Measurements from ENCODE around the gene ENTPD2. TPM values are rescaled to one million over a fixed set of nuclear protein-coding genes. Genes with fewer than 3 reads are reported as not detected.

ENTPD2 gene
- total RNA-seq, 2 experiments from 2014 or later = 0.16 TPM; not detected in 1

DNA sequence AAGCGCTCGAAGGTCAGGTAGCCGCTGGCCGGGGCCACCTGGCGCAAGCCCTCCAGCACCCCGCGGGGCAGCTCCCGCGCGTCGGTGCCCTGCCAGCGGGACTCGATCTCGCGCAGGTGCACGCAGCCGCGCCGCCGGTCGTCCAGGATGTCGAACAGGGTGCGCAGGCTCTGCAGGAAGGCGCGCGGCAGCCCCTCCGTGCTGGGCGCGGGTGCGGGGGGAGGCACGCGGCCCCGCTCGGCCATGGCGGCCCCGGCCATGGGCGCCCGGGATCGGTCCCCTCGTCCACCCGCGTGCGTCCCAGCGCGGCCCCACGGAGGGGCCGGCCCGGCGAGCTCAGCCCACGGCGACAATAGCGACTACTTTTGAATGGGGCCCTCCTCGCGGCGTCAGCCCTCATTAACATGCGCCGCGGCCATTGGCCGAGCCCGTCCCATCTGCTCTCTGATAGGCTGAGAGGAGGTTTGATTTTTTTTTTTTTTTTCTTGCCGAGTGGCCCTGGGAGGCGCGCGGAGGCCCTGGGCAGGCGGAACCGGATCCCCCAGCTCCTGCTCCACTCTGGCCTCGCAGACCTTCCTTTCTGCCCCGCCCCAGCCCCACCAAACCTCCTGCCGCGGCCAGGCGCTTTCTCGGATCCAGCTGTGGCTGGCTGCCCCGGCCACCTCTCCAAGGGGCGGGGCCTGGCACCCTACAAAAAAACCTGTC is 16.5 kb upstream of the ENTPD2 start, which contains the start of gene SAPCD2:
Gene SAPCD2, minus strand, starts transcription at position 357 of the 705 bp plus-strand sequence. Its CDS starts 97 bp downstream, at position 260.
- no peaks in the 10 kb centered on the region for H3K9me3 ChIP-seq (ENCODE audit: low read length)
- peaks cover 14% of the 10 kb centered on the region; the same call in 1 of the 2 replicates for H3K79me2 ChIP-seq (ENCODE audit: insufficient read depth, low read depth, low read length)
- no peak for TF ChIP-seq EZH2phosphoT487 (IDR thresholded peaks at IDR 0.05; ENCODE audit: borderline replicate concordance, low read depth, low read length)
- TF ChIP-seq, protein P1, sequence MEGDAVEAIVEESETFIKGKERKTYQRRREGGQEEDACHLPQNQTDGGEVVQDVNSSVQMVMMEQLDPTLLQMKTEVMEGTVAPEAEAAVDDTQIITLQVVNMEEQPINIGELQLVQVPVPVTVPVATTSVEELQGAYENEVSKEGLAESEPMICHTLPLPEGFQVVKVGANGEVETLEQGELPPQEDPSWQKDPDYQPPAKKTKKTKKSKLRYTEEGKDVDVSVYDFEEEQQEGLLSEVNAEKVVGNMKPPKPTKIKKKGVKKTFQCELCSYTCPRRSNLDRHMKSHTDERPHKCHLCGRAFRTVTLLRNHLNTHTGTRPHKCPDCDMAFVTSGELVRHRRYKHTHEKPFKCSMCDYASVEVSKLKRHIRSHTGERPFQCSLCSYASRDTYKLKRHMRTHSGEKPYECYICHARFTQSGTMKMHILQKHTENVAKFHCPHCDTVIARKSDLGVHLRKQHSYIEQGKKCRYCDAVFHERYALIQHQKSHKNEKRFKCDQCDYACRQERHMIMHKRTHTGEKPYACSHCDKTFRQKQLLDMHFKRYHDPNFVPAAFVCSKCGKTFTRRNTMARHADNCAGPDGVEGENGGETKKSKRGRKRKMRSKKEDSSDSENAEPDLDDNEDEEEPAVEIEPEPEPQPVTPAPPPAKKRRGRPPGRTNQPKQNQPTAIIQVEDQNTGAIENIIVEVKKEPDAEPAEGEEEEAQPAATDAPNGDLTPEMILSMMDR (conservative IDR thresholded peaks at IDR 0.05; ENCODE audit: low read length) = no peak
- ChIA-PET CTCF (ENCODE audit: unreplicated experiment) (interaction anchor here (0.7 kb wide), 1 partner anchor 59 kb away, joined by 3 read pairs; no protein-coding TSS in a partner anchor), POLR2A (interaction anchor here (0.5 to 3.1 kb wide), 12 partner anchors 14 to 251 kb away, joined by 3 to 13 read pairs (median 4); partner anchors contain the start of genes ABCA2, MAN1B1 and TUBB4B)
- peak within 1 kb of the TSS; percentile 57 for H3K27ac ChIP-seq (ENCODE audit: low read depth, low read length, poor library complexity, severe bottlenecking)
- H3K4me2 ChIP-seq (ENCODE audit: low read length) = peak within 1 kb of the TSS; percentile 86
- intact Hi-C loops (cut with micrococcal nuclease; ENCODE audit: unreplicated experiment) = loop anchor here (1.0 kb wide), 1 partner anchor 16 kb away; the partner anchor contains the start of gene MAN1B1
- no peaks in the 10 kb centered on the region for H4K20me1 ChIP-seq (ENCODE audit: insufficient read depth, low read length)
- DNase-seq (ENCODE audit: low spot score) = peak; percentile 95
- no peaks in the 10 kb centered on the region for H3K9me2 ChIP-seq (ENCODE audit: insufficient read depth, low read length)
- H3K4me3 ChIP-seq (ENCODE audit: low read depth, low read length, poor library complexity, severe bottlenecking) = peak within 1 kb of the TSS; percentile 75
- H3K36me3 ChIP-seq (ENCODE audit: insufficient read depth, low read length) = 0 out of 2 replicates have a peak, but pooled peaks cover 2% of the 10 kb centered on the region
- peak within 1 kb of the TSS; percentile 63; the same call in 1 of the 2 replicates for H2AFZ ChIP-seq (ENCODE audit: low read length)
- BruUV-seq (replicated peaks) = TSS peak; percentile 79
- peaks cover 29% of the 10 kb centered on the region for H3K4me1 ChIP-seq (ENCODE audit: insufficient read depth, low read length, poor library complexity, severe bottlenecking)

DNA sequence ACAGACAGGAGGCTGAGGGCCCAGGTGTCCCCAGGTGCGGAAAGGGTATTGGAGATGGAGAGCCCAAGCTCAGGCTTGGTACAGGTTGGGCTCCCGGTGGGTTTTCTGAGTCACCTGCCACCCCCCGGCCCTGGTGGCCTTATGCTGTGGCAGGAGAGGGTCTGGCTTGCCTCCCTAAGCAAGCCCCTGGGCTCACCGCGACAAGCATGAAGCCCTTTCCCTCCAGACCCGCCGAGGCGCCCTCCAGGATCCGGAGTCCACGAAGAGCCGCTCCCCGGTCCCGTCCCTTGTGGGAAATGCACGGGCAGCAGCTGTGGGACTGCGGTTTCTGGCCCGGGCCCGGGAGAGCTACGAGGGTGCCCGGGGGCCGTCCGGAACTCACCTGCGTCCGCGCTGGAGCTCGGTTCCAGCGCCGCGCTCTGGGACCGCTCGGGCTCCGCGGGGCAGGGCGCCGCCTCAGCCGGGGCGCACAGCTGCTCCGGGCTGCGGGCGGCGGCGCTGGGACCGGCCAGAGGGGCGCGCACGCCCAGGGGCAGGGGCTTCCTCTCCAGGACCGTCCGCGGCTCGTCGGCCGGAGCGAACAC is 15.7 kb upstream of the ENTPD2 start:
- POLR2A ChIA-PET = interaction anchor here (0.7 to 3.1 kb wide), 7 partner anchors 15 to 252 kb away, joined by 3 to 13 read pairs (median 4); partner anchors contain the start of genes ABCA2, MAN1B1 and TUBB4B
- CTCF ChIA-PET (ENCODE audit: unreplicated experiment) = interaction anchor here (0.7 to 0.9 kb wide), 2 partner anchors 23 to 60 kb away, joined by 3 read pairs; no protein-coding TSS in a partner anchor
- H3K4me2 ChIP-seq (ENCODE audit: low read length) = peak overlapping the region; percentile 86
- H3K4me1 ChIP-seq (ENCODE audit: insufficient read depth, low read length, poor library complexity, severe bottlenecking) = peaks cover 24% of the 10 kb centered on the region
- H3K9me2 ChIP-seq (ENCODE audit: insufficient read depth, low read length) = no peaks in the 10 kb centered on the region
- peaks cover 9% of the 10 kb centered on the region; the same call in 1 of the 2 replicates for H3K36me3 ChIP-seq (ENCODE audit: insufficient read depth, low read length)
- intact Hi-C loops (cut with micrococcal nuclease; ENCODE audit: unreplicated experiment) = loop anchor here (1.0 to 2.0 kb wide), 4 partner anchors 17 to 167 kb away; partner anchors contain the start of genes DPP7, MAN1B1 and RNF224
- peak; percentile 56 for DNase-seq (ENCODE audit: low spot score)
- H4K20me1 ChIP-seq (ENCODE audit: insufficient read depth, low read length) = no peaks in the 10 kb centered on the region
- no peak overlapping the region for H2AFZ ChIP-seq (ENCODE audit: low read length)
- peak overlapping the region; percentile 75 for H3K4me3 ChIP-seq (ENCODE audit: low read depth, low read length, poor library complexity, severe bottlenecking)
- peak overlapping the region; percentile 57 for H3K27ac ChIP-seq (ENCODE audit: low read depth, low read length, poor library complexity, severe bottlenecking)
- H3K9me3 ChIP-seq (ENCODE audit: low read length) = no peaks in the 10 kb centered on the region
- H3K79me2 ChIP-seq (ENCODE audit: insufficient read depth, low read depth, low read length) = peaks cover 14% of the 10 kb centered on the region; the same call in 1 of the 2 replicates
- no TSS peak for BruUV-seq (replicated peaks)
- TF ChIP-seq, protein P1 (conservative IDR thresholded peaks at IDR 0.05; ENCODE audit: low read length) = no peak
- TF ChIP-seq EZH2phosphoT487 (IDR thresholded peaks at IDR 0.05; ENCODE audit: borderline replicate concordance, low read depth, low read length) = no peak

Measured in OCI-LY7 (cell line).